HCT116 (cell line): Measurements from ENCODE around the gene CDKN1A.

ENCODE experiments used
- CBX3 ChIP-seq: IDR thresholded peaks from 2 replicates; pipeline ENCODE4 v1.6.1; 2012; ENCODE audit warnings: low read depth
- EZH2 ChIP-seq: fragments of 200-600 bp; sonication (generic); IDR thresholded peaks from 2 replicates; pipeline ENCODE4 v1.6.1; 2017; ENCODE audit warnings: antibody characterized with exemption, mixed run types
- JUND ChIP-seq: IDR thresholded peaks from 2 replicates; pipeline ENCODE4 v1.6.1; 2012
- POLR2A ChIP-seq: IDR thresholded peaks from 2 replicates; pipeline ENCODE4 v1.7.0; 2011; ENCODE audit warnings: borderline replicate concordance; ENCODE audit not compliant: insufficient read depth, insufficient read length; ENCODE audit errors: extremely low read depth
- SRF ChIP-seq: IDR thresholded peaks from 2 replicates; pipeline ENCODE4 v1.6.1; 2012; ENCODE audit warnings: low read depth
- TF ChIP-seq, protein P1 (sequence below), 3 experiments: fragments of 200-600 bp in 1 of 3; sonication (generic) in 1 of 3; IDR thresholded peaks in 2 of 3; conservative IDR thresholded peaks in 1 of 3; 2 replicates each; pipeline ENCODE4 v1.5.1; 2012 to 2017; ENCODE audit warnings: low read depth in 2 of 3, low read length in 2 of 3, antibody characterized with exemption in 1 of 3, borderline replicate concordance in 1 of 3, control low read depth in 1 of 3, mild to moderate bottlenecking in 1 of 3, mixed read lengths in 1 of 3, mixed run types in 1 of 3, moderate library complexity in 1 of 3; ENCODE audit not compliant: insufficient read depth in 1 of 3
- TF ChIP-seq, protein P2 (sequence below): IDR thresholded peaks from 2 replicates; pipeline ENCODE4 v1.6.1; 2012; ENCODE audit warnings: low read depth
- TF ChIP-seq, protein P3 (sequence below): IDR thresholded peaks from 2 replicates; pipeline ENCODE4 v1.6.1; 2012
- TF ChIP-seq, protein P4 (sequence below): IDR thresholded peaks from 2 replicates; pipeline ENCODE4 v1.6.1; 2011; ENCODE audit warnings: mild to moderate bottlenecking, low read length, moderate library complexity; ENCODE audit not compliant: insufficient replicate concordance; ENCODE audit errors: extremely low read depth

DNA sequence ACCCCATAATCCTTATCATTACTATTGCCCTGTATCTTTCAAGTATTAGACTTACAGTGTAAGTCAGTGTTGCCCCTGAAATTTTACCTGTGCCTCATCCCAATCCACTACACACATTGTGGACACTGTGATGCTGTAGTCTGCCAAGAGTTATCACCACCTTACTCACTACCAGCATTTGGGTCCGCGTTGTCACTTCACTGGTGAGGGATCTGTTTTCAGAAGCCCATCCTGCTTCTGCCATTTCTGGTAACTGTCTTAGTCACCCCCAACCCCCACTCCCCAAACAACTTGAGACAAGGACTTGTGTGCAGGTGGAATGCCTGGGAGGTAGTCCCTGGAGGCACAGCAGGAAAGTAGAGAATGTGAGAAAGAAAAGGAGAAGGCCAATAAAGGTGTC, 13.1 kb downstream of the CDKN1A start:
- TF ChIP-seq, protein P1, sequence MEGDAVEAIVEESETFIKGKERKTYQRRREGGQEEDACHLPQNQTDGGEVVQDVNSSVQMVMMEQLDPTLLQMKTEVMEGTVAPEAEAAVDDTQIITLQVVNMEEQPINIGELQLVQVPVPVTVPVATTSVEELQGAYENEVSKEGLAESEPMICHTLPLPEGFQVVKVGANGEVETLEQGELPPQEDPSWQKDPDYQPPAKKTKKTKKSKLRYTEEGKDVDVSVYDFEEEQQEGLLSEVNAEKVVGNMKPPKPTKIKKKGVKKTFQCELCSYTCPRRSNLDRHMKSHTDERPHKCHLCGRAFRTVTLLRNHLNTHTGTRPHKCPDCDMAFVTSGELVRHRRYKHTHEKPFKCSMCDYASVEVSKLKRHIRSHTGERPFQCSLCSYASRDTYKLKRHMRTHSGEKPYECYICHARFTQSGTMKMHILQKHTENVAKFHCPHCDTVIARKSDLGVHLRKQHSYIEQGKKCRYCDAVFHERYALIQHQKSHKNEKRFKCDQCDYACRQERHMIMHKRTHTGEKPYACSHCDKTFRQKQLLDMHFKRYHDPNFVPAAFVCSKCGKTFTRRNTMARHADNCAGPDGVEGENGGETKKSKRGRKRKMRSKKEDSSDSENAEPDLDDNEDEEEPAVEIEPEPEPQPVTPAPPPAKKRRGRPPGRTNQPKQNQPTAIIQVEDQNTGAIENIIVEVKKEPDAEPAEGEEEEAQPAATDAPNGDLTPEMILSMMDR (IDR thresholded peaks at IDR 0.05 in 2 of 3, conservative IDR thresholded peaks at IDR 0.05 in 1 of 3; ENCODE audit: borderline replicate concordance in 1 of 3, insufficient read depth in 1 of 3, low read depth in 2 of 3, low read length in 2 of 3): no peak
- TF ChIP-seq, protein P2, sequence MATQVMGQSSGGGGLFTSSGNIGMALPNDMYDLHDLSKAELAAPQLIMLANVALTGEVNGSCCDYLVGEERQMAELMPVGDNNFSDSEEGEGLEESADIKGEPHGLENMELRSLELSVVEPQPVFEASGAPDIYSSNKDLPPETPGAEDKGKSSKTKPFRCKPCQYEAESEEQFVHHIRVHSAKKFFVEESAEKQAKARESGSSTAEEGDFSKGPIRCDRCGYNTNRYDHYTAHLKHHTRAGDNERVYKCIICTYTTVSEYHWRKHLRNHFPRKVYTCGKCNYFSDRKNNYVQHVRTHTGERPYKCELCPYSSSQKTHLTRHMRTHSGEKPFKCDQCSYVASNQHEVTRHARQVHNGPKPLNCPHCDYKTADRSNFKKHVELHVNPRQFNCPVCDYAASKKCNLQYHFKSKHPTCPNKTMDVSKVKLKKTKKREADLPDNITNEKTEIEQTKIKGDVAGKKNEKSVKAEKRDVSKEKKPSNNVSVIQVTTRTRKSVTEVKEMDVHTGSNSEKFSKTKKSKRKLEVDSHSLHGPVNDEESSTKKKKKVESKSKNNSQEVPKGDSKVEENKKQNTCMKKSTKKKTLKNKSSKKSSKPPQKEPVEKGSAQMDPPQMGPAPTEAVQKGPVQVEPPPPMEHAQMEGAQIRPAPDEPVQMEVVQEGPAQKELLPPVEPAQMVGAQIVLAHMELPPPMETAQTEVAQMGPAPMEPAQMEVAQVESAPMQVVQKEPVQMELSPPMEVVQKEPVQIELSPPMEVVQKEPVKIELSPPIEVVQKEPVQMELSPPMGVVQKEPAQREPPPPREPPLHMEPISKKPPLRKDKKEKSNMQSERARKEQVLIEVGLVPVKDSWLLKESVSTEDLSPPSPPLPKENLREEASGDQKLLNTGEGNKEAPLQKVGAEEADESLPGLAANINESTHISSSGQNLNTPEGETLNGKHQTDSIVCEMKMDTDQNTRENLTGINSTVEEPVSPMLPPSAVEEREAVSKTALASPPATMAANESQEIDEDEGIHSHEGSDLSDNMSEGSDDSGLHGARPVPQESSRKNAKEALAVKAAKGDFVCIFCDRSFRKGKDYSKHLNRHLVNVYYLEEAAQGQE: no peak
- TF ChIP-seq POLR2A: no peak
- TF ChIP-seq, protein P3, sequence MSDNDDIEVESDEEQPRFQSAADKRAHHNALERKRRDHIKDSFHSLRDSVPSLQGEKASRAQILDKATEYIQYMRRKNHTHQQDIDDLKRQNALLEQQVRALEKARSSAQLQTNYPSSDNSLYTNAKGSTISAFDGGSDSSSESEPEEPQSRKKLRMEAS: no peak
- no peak for TF ChIP-seq JUND
- TF ChIP-seq, protein P4, sequence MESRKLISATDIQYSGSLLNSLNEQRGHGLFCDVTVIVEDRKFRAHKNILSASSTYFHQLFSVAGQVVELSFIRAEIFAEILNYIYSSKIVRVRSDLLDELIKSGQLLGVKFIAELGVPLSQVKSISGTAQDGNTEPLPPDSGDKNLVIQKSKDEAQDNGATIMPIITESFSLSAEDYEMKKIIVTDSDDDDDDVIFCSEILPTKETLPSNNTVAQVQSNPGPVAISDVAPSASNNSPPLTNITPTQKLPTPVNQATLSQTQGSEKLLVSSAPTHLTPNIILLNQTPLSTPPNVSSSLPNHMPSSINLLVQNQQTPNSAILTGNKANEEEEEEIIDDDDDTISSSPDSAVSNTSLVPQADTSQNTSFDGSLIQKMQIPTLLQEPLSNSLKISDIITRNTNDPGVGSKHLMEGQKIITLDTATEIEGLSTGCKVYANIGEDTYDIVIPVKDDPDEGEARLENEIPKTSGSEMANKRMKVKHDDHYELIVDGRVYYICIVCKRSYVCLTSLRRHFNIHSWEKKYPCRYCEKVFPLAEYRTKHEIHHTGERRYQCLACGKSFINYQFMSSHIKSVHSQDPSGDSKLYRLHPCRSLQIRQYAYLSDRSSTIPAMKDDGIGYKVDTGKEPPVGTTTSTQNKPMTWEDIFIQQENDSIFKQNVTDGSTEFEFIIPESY: no peak
- no peak for TF ChIP-seq CBX3
- no peak for TF ChIP-seq SRF
- no peak for TF ChIP-seq EZH2
